ENCODE measurements around the gene PDZD2. TPM values are rescaled to one million over a fixed set of nuclear protein-coding genes. Genes with fewer than 3 reads are reported as not detected.

The PDZD2 gene
- polyA plus RNA-seq, 1 donor from 2014 or later = 3.1 TPM

DNA sequence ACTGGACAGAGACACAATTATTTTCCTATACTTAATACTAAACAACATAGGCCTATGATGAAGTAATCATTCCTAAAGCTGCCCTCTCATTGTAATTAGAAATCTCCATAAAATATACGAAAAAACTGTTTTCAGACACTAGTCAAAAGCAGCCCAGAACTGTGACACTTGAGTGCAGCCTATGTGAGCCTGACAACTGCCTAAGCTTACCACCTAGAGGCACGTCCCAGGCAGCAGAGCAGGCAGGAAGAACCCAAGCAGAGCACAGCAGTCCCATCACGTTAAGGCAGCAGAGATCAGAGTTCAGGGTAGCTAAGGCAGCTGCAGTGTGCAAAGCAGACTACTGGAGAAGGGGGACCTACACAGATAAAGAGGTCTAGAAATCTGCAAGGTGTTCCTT is 488.8 kb downstream of the PDZD2 start (continued):
- TF ChIP-seq, protein P1, sequence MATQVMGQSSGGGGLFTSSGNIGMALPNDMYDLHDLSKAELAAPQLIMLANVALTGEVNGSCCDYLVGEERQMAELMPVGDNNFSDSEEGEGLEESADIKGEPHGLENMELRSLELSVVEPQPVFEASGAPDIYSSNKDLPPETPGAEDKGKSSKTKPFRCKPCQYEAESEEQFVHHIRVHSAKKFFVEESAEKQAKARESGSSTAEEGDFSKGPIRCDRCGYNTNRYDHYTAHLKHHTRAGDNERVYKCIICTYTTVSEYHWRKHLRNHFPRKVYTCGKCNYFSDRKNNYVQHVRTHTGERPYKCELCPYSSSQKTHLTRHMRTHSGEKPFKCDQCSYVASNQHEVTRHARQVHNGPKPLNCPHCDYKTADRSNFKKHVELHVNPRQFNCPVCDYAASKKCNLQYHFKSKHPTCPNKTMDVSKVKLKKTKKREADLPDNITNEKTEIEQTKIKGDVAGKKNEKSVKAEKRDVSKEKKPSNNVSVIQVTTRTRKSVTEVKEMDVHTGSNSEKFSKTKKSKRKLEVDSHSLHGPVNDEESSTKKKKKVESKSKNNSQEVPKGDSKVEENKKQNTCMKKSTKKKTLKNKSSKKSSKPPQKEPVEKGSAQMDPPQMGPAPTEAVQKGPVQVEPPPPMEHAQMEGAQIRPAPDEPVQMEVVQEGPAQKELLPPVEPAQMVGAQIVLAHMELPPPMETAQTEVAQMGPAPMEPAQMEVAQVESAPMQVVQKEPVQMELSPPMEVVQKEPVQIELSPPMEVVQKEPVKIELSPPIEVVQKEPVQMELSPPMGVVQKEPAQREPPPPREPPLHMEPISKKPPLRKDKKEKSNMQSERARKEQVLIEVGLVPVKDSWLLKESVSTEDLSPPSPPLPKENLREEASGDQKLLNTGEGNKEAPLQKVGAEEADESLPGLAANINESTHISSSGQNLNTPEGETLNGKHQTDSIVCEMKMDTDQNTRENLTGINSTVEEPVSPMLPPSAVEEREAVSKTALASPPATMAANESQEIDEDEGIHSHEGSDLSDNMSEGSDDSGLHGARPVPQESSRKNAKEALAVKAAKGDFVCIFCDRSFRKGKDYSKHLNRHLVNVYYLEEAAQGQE (IDR thresholded peaks at IDR 0.05; ENCODE audit: borderline replicate concordance) = no peak
- no peak for TF ChIP-seq MXI1 (conservative IDR thresholded peaks at IDR 0.05; ENCODE audit: poor library complexity, severe bottlenecking)

DNA sequence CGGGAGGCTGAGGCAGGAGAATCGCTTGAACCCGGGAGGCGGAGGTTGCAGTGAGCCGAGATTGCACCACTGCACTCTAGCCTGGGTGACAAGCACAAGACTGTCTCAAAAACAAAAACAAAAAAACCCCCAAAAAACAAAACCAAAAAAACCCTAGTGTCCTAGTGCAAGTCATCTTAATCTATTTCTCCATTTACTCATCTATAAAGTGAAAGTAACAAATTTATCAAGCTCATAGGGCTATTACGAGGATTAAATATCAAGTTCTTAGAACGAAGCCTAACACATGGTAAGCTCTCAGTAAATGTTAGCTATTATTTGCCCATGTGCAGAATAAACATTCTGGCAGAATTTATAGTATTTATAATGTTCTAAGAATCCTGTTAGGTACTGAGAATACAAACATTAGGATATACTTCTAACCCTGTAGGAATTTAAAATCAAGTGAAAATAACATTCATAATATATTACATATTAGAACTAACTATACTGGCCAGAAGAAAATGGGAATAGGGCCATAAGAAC is 490.2 kb downstream of the PDZD2 start:
- H3K36me3 ChIP-seq (ENCODE audit: insufficient read depth, low read length) = peaks cover 5% of the 10 kb centered on the region
- H3K27ac ChIP-seq (ENCODE audit: low read length) = no peak overlapping the region
- no peak overlapping the region for H2AFZ ChIP-seq (ENCODE audit: low read depth, low read length)
- no peaks in the 10 kb centered on the region for H3K27me3 ChIP-seq (ENCODE audit: insufficient read depth, low read depth, low read length)
- no peaks in the 10 kb centered on the region for H3F3A ChIP-seq (ENCODE audit: insufficient read depth, low read length, poor library complexity, severe bottlenecking)
- H3K9me2 ChIP-seq (ENCODE audit: insufficient read depth, low read length) = no peaks in the 10 kb centered on the region
- H4K20me1 ChIP-seq (ENCODE audit: insufficient read depth) = no peaks in the 10 kb centered on the region
- TF ChIP-seq EZH2 (IDR thresholded peaks at IDR 0.05; ENCODE audit: borderline replicate concordance, insufficient read depth, low read length, poor library complexity, severe bottlenecking) (no peak), RAD21 (conservative IDR thresholded peaks at IDR 0.05) (no peak), TAF1 (IDR thresholded peaks at IDR 0.05; ENCODE audit: low read depth) (no peak), SMC3 (conservative IDR thresholded peaks at IDR 0.05; ENCODE audit: poor library complexity) (no peak), EP300 (conservative IDR thresholded peaks at IDR 0.05; ENCODE audit: poor library complexity, severe bottlenecking) (no peak), MXI1 (conservative IDR thresholded peaks at IDR 0.05; ENCODE audit: poor library complexity, severe bottlenecking) (no peak), POLR2AphosphoS5 (IDR thresholded peaks at IDR 0.05) (no peak)
- TF ChIP-seq, protein P2, sequence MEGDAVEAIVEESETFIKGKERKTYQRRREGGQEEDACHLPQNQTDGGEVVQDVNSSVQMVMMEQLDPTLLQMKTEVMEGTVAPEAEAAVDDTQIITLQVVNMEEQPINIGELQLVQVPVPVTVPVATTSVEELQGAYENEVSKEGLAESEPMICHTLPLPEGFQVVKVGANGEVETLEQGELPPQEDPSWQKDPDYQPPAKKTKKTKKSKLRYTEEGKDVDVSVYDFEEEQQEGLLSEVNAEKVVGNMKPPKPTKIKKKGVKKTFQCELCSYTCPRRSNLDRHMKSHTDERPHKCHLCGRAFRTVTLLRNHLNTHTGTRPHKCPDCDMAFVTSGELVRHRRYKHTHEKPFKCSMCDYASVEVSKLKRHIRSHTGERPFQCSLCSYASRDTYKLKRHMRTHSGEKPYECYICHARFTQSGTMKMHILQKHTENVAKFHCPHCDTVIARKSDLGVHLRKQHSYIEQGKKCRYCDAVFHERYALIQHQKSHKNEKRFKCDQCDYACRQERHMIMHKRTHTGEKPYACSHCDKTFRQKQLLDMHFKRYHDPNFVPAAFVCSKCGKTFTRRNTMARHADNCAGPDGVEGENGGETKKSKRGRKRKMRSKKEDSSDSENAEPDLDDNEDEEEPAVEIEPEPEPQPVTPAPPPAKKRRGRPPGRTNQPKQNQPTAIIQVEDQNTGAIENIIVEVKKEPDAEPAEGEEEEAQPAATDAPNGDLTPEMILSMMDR (IDR thresholded peaks at IDR 0.05; ENCODE audit: poor library complexity, severe bottlenecking) = no peak
- TF ChIP-seq, protein P1 (IDR thresholded peaks at IDR 0.05; ENCODE audit: borderline replicate concordance) = no peak
- H3K4me2 ChIP-seq (ENCODE audit: low read length) = no peak overlapping the region
- no peak overlapping the region for H3K9ac ChIP-seq (ENCODE audit: low read length)
- peaks cover 10% of the 10 kb centered on the region for H3K79me2 ChIP-seq (replicated peaks; ENCODE audit: insufficient read depth, low read length)
- H3K4me3 ChIP-seq (ENCODE audit: low read length) = no peak overlapping the region
- no peaks in the 10 kb centered on the region for H3K9me3 ChIP-seq (ENCODE audit: low read length)
